K562 (cell line): ENCODE data around the gene FMN2. TPM values are rescaled to one million over a fixed set of nuclear protein-coding genes. Genes with fewer than 3 reads are reported as not detected.

Source experiments
- ATAC-seq: fragments of 200-7000 bp; cut with Tn5 transposase; 3 replicates; pipeline ENCODE4 v1.9.1; 2020; ENCODE audit warnings: moderate library complexity
- BruUV-seq: library from RNA; stranded (reverse); fragments of 400-500 nt; replicated peaks from 2 replicates; lab custom pipeline; 2021; lab: Mats Ljungman, UMichigan
- CTCF ChIA-PET: fragments of 300-600 bp; formaldehyde crosslinking; extraction: SDS; loops from one replicate; lab custom pipeline; 2021; ENCODE audit warnings: low intra/inter-chr PET ratio; lab: Yijun Ruan, JAX
- POLR2A ChIA-PET: fragments of 300-600, 350-650 bp; sonication (Branson Sonifier 250); formaldehyde crosslinking; extraction: SDS; loops from one replicate; lab custom pipeline; 2021; ENCODE audit warnings: antibody characterized with exemption, inconsistent platforms; lab: Yijun Ruan, JAX
- DNase-seq, 4 experiments: peaks; one replicate each; pipeline versions ENCODE4 v3.0.0 to v3.0.0-alpha.2; 2011 to 2018; ENCODE audit warnings: low spot score in 3 of 4, mixed read lengths in 3 of 4; ENCODE audit errors: extremely low read depth in 1 of 4
- FAIRE-seq: peaks from 2 replicates; lab custom pipeline; 2011; peaks lifted over from hg19 to GRCh38; lab: Jason Lieb, UNC
- H2AFZ ChIP-seq: 2 replicates; pipeline ENCODE4 v1.6.0; 2011; ENCODE audit warnings: low read depth, low read length, control low read depth, inconsistent platforms
- H3K27ac ChIP-seq: fragments of 200-600 bp; 3 replicates; pipeline ENCODE4 v1.8.0; 2011; ENCODE audit warnings: low read depth, mild to moderate bottlenecking, control low read depth, inconsistent platforms, low read length, moderate library complexity, mixed read lengths; ENCODE audit errors: extremely low read depth
- H3K27me3 ChIP-seq, 2 experiments: fragments of 300-600 bp in 1 of 2; 2 replicates in 1 of 2; 3 replicates in 1 of 2; pipeline versions ENCODE4 v1.6.0 to v1.8.0; 2011; ENCODE audit warnings: inconsistent platforms in 2 of 2, low read length in 2 of 2, mild to moderate bottlenecking in 1 of 2, mixed read lengths in 1 of 2, moderate library complexity in 1 of 2; ENCODE audit not compliant: control insufficient read depth in 2 of 2, insufficient read depth in 2 of 2
- H3K36me3 ChIP-seq: fragments of 300-600 bp; 3 replicates; pipeline ENCODE4 v1.8.0; 2011; ENCODE audit warnings: mild to moderate bottlenecking, low read length, inconsistent platforms; ENCODE audit not compliant: control insufficient read depth, insufficient read depth
- H3K4me1 ChIP-seq, 2 experiments: fragments of 200-600 bp in 1 of 2; replicated peaks in 1 of 2; 2 replicates in 1 of 2; 3 replicates in 1 of 2; pipeline versions ENCODE4 v1.5.1 to v1.8.0; 2011; ENCODE audit warnings: inconsistent platforms in 2 of 2, low read length in 2 of 2, mild to moderate bottlenecking in 1 of 2, mixed read lengths in 1 of 2, moderate library complexity in 1 of 2; ENCODE audit not compliant: control insufficient read depth in 2 of 2, insufficient read depth in 2 of 2
- H3K4me2 ChIP-seq: 2 replicates; pipeline ENCODE4 v1.6.1; 2011; ENCODE audit warnings: low read length, control low read depth, inconsistent platforms, mixed read lengths; ENCODE audit not compliant: insufficient read depth
- H3K4me3 ChIP-seq: fragments of 200-600 bp; sonication (generic), shearing (Covaris generic); 2 replicates; pipeline ENCODE4 v1.5.1; 2016; ENCODE audit warnings: control low read depth, inconsistent platforms
- H3K79me2 ChIP-seq: fragments of 200-600 bp; 3 replicates; pipeline ENCODE4 v1.8.0; 2011; ENCODE audit warnings: low read length, inconsistent platforms; ENCODE audit not compliant: control insufficient read depth, insufficient read depth
- H3K9ac ChIP-seq, 2 experiments: 2 replicates each; pipeline versions ENCODE4 v1.6.0 to v1.6.1; 2011; ENCODE audit warnings: low read depth in 2 of 2, low read length in 2 of 2, control low read depth in 1 of 2, inconsistent platforms in 1 of 2, mild to moderate bottlenecking in 1 of 2, mixed read lengths in 1 of 2; ENCODE audit not compliant: insufficient read depth in 1 of 2
- H3K9me1 ChIP-seq: one replicate; pipeline ENCODE4 v1.6.0; 2011; ENCODE audit warnings: inconsistent platforms, mild to moderate bottlenecking, low read length, moderate library complexity; ENCODE audit not compliant: control insufficient read depth, insufficient read depth
- H3K9me3 ChIP-seq: replicated peaks from 2 replicates; pipeline ENCODE4 v1.5.1; 2011; ENCODE audit warnings: low read depth, low read length, inconsistent platforms; ENCODE audit not compliant: control insufficient read depth, insufficient read depth
- H4K20me1 ChIP-seq: replicated peaks from 2 replicates; pipeline ENCODE4 v1.6.1; 2011; ENCODE audit warnings: low read length, inconsistent platforms, mixed read lengths; ENCODE audit not compliant: control insufficient read depth, insufficient read depth
- BCLAF1 ChIP-seq, 2 experiments: fragments of 450-650 bp in 1 of 2; IDR thresholded peaks; 2 replicates each; pipeline ENCODE4 v1.6.1; 2011 to 2017; ENCODE audit warnings: low read depth in 2 of 2, antibody characterized with exemption in 1 of 2, borderline replicate concordance in 1 of 2, low read length in 1 of 2, mild to moderate bottlenecking in 1 of 2, mixed read lengths in 1 of 2; ENCODE audit not compliant: control insufficient read depth in 1 of 2
- BRCA1 ChIP-seq, 2 experiments: fragments of 450-650 bp in 1 of 2; sonication (generic) in 1 of 2; formaldehyde crosslinking in 1 of 2; IDR thresholded peaks; 2 replicates each; pipeline versions ENCODE4 v1.5.0 to v1.6.1; 2017 to 2020; ENCODE audit warnings: mild to moderate bottlenecking in 1 of 2, missing genetic modification reagents in 1 of 2
- BRF1 ChIP-seq: IDR thresholded peaks from 3 replicates; pipeline ENCODE4 v1.6.1; 2011; ENCODE audit warnings: borderline replicate concordance, mild to moderate bottlenecking; ENCODE audit not compliant: insufficient read length; ENCODE audit errors: extremely low read depth
- CHD1 ChIP-seq: fragments of 200-600 bp; sonication (generic); IDR thresholded peaks from one replicate; pipeline ENCODE4 v1.6.1; 2012; ENCODE audit warnings: mild to moderate bottlenecking, moderate library complexity, low read length, inconsistent platforms
- CREM ChIP-seq: IDR thresholded peaks from 2 replicates; pipeline ENCODE4 v1.6.1; 2014; ENCODE audit warnings: antibody characterized with exemption, low read depth
- CTBP1 ChIP-seq: fragments of 450-650 bp; IDR thresholded peaks from 2 replicates; pipeline ENCODE4 v1.6.1; 2016; ENCODE audit warnings: borderline replicate concordance
- E2F5 ChIP-seq: sonication (generic); formaldehyde crosslinking; IDR thresholded peaks from 2 replicates; pipeline ENCODE4 v1.8.0; 2022; ENCODE audit warnings: mild to moderate bottlenecking, missing genetic modification reagents
- HSF4 ChIP-seq: fragments of 250-450 bp; sonication (Bioruptor Pico); IDR thresholded peaks from 2 replicates; pipeline ENCODE4 v2.1.2; 2022; ENCODE audit warnings: mild to moderate bottlenecking, moderate library complexity, borderline replicate concordance
- MAFG ChIP-seq: fragments of 450-650 bp; conservative IDR thresholded peaks from 2 replicates; pipeline ENCODE4 v1.6.1; 2016; ENCODE audit warnings: missing genetic modification characterization, missing compliant biosample characterization
- RFX1 ChIP-seq: fragments of 450-650 bp; IDR thresholded peaks from 2 replicates; pipeline ENCODE4 v1.6.1; 2016; ENCODE audit warnings: mild to moderate bottlenecking, moderate library complexity
- STAT5B ChIP-seq: fragments of 250-450 bp; sonication (Bioruptor Pico); IDR thresholded peaks from 2 replicates; pipeline ENCODE4 v1.8.0; 2021; ENCODE audit warnings: mild to moderate bottlenecking, inconsistent platforms
- TEAD4 ChIP-seq, 2 experiments: sonication (generic) in 1 of 2; formaldehyde crosslinking in 1 of 2; IDR thresholded peaks; 2 replicates each; pipeline versions ENCODE4 v1.6.1 to v1.8.0; 2012 to 2022; ENCODE audit warnings: borderline replicate concordance in 1 of 2, inconsistent platforms in 1 of 2, low read length in 1 of 2, mild to moderate bottlenecking in 1 of 2, missing genetic modification reagents in 1 of 2
- WGBS: fragments of 100-300 bp; shearing (Covaris generic); methylation state at CpG from one replicate; pipeline ENCODE4 v1.1.6; 2016; ENCODE audit warnings: low coverage, mixed read lengths; ENCODE audit not compliant: insufficient coverage; ENCODE audit errors: missing lambda C conversion rate; 5-methylcytosine and 5-hydroxymethylcytosine counted together
- in situ Hi-C: fragments of 300-500 bp; cut with MboI; formaldehyde crosslinking; loops from 4 replicates; pipeline ENCODE4 v1.15.0; 2018; ENCODE audit warnings: inconsistent platforms, mixed read lengths
- intact Hi-C: fragments of 100-400 bp; cut with micrococcal nuclease; formaldehyde crosslinking; loops from 2 replicates; pipeline ENCODE4 v1.14.2; 2022
- polyA plus RNA-seq, 8 experiments: library from polyadenylated mRNA; depleted of rRNA in 4 of 8; stranded (reverse) in 5 of 8; unstranded in 3 of 8; fragments of >200 nt; fragmentation: Nextera tagmentation in 2 of 8; fragmentation: Illumina TruSeq in 1 of 8; extraction: Ambion mirVana in 2 of 8; extraction: Trizol in 1 of 8; gene quantifications; 2 replicates each; pipeline versions ENCODE4 v1.2.1 to v1.2.3, GENCODE V29; 2011 to 2014; ENCODE audit warnings: inconsistent platforms in 1 of 8, missing spikeins in 1 of 8
- total RNA-seq, 7 experiments: library from RNA; depleted of rRNA in 6 of 7; stranded (reverse); fragments of >200 nt in 6 of 7; fragmentation: Illumina TruSeq in 2 of 7; extraction: Trizol in 2 of 7; gene quantifications; 2 replicates each; pipeline versions ENCODE4 v1.2.1 to v1.2.3, GENCODE V29; 2011 to 2021; ENCODE audit warnings: low replicate concordance in 1 of 7
- TF ChIP-seq, protein P1 (sequence below): fragments of 450-650 bp; IDR thresholded peaks from 2 replicates; pipeline ENCODE4 v1.7.0; 2016; ENCODE audit warnings: borderline replicate concordance
- TF ChIP-seq, protein P2 (sequence below): fragments of 250-450 bp; sonication (Bioruptor Pico); IDR thresholded peaks from 2 replicates; pipeline ENCODE4 v1.5.0; 2021

Gene FMN2
- total and polyA plus RNA-seq, 9 of the 15 experiments (the other 6 are each of a cell fraction or from before 2014, with no cell fraction given), result 0.15 to 0.45 (median 0.16) TPM; not detected in 3

DNA sequence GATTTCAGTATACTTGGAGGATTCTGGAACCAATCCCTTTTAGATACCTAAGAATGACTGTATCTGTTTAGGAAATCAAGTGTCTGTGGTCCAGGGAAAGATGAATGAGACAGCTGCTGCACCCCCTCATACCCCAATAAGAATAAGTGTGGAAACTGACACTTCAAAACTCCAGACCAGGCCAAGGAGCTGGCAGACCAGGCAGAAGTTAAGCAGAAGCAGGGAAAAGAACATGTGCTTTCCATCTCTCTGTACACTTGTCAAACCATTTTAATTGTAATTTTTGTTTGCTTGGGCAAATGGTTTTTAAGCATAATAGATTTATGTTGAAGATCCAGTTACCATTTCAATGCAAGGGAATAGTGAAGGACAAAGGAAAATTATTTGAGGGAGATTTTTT is 420.1 kb downstream of the FMN2 start (continued):
- TF ChIP-seq CTBP1, result no peak
- no peak for TF ChIP-seq CREM
- no peak for TF ChIP-seq BRCA1 (IDR thresholded peaks at IDR 0.05)
- no peak for TF ChIP-seq BRCA1 (CRISPR knock-in tag; IDR thresholded peaks at IDR 0.05)

GRCh38 chr1:240515505-240515904 is 423.8 kb downstream of the FMN2 start:
- Histone ChIP-seq H3K4me3 (no peak overlapping the region), H4K20me1 (no peaks in the 10 kb centered on the region), H2AFZ (no peak overlapping the region), H3K4me2 (no peak overlapping the region), H3K9me1 (no peaks in the 10 kb centered on the region), H3K9me3 (no peaks in the 10 kb centered on the region), H3K4me1 (no peaks in the 10 kb centered on the region), H3K79me2 (no peaks in the 10 kb centered on the region), H3K27me3 (no peaks in the 10 kb centered on the region), H3K9ac (no peak overlapping the region), H3K36me3 (no peaks in the 10 kb centered on the region)
- ChIA-PET POLR2A (no interaction called here), CTCF (interaction anchor here (0.6 kb wide), 1 partner anchor 1641 kb away, joined by 3 read pairs; no protein-coding TSS in a partner anchor)
- BruUV-seq, result no TSS peak
- WGBS, result 0% methylated on average over 1 of the region's 1 CpG
- intact Hi-C loops (no loop called here), in situ Hi-C loops (no loop called here)
- ATAC-seq (no peak), FAIRE-seq (no peak), DNase-seq (no peak)
- no peak for TF ChIP-seq BRF1
- TF ChIP-seq TEAD4 (IDR thresholded peaks at IDR 0.05; ENCODE audit: low read length), result no peak
- TF ChIP-seq TEAD4 (CRISPR knock-in tag; IDR thresholded peaks at IDR 0.05; ENCODE audit: borderline replicate concordance), result no peak
- TF ChIP-seq, protein P1, sequence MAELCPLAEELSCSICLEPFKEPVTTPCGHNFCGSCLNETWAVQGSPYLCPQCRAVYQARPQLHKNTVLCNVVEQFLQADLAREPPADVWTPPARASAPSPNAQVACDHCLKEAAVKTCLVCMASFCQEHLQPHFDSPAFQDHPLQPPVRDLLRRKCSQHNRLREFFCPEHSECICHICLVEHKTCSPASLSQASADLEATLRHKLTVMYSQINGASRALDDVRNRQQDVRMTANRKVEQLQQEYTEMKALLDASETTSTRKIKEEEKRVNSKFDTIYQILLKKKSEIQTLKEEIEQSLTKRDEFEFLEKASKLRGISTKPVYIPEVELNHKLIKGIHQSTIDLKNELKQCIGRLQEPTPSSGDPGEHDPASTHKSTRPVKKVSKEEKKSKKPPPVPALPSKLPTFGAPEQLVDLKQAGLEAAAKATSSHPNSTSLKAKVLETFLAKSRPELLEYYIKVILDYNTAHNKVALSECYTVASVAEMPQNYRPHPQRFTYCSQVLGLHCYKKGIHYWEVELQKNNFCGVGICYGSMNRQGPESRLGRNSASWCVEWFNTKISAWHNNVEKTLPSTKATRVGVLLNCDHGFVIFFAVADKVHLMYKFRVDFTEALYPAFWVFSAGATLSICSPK, result no peak
- no peak for TF ChIP-seq HSF4 (CRISPR knock-in tag)
- TF ChIP-seq, protein P2, sequence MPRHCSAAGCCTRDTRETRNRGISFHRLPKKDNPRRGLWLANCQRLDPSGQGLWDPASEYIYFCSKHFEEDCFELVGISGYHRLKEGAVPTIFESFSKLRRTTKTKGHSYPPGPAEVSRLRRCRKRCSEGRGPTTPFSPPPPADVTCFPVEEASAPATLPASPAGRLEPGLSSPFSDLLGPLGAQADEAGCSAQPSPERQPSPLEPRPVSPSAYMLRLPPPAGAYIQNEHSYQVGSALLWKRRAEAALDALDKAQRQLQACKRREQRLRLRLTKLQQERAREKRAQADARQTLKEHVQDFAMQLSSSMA (CRISPR knock-in tag), result no peak
- no peak for TF ChIP-seq E2F5 (CRISPR knock-in tag)
- no peak for TF ChIP-seq BCLAF1 (IDR thresholded peaks at IDR 0.05; ENCODE audit: borderline replicate concordance in 1 of 2, control insufficient read depth in 1 of 2, low read depth in 2 of 2, low read length in 1 of 2)
- TF ChIP-seq MAFG (tag), result no peak
- TF ChIP-seq CHD1, result no peak
- no peak for TF ChIP-seq RFX1
- no peak for TF ChIP-seq STAT5B (CRISPR knock-in tag)
- TF ChIP-seq, all 486 proteins: peak for 0
- H3K27ac ChIP-seq, result no peak overlapping the region
